ENCODE data around the gene PTPRT.

DNA sequence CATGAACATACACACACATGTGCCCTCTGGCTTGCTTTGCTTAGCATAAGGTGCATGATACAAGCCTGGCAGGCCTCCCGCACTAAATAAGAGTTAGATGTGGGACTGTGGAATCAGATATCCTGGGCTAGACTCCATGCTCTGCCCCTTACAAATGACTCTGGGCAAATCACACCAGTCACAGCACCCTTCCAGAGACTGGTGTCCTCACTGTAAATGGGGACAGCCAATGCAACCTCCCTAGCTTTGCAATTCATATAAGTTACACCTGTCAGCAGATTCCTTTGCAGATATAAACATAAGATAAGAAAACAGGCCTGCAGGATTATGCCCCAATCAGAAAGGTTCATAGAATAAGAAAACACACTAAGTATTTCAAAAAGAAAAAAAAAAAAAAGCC, 174.1 kb downstream of the PTPRT start:
- TF ChIP-seq, protein P1, sequence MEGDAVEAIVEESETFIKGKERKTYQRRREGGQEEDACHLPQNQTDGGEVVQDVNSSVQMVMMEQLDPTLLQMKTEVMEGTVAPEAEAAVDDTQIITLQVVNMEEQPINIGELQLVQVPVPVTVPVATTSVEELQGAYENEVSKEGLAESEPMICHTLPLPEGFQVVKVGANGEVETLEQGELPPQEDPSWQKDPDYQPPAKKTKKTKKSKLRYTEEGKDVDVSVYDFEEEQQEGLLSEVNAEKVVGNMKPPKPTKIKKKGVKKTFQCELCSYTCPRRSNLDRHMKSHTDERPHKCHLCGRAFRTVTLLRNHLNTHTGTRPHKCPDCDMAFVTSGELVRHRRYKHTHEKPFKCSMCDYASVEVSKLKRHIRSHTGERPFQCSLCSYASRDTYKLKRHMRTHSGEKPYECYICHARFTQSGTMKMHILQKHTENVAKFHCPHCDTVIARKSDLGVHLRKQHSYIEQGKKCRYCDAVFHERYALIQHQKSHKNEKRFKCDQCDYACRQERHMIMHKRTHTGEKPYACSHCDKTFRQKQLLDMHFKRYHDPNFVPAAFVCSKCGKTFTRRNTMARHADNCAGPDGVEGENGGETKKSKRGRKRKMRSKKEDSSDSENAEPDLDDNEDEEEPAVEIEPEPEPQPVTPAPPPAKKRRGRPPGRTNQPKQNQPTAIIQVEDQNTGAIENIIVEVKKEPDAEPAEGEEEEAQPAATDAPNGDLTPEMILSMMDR (IDR thresholded peaks at IDR 0.05): no peak
- TF ChIP-seq ZFX (IDR thresholded peaks at IDR 0.05; ENCODE audit: borderline replicate concordance): no peak

All from 22Rv1 (cell line).